H1 (cell line): ENCODE data around the gene ACCSL. TPM values are rescaled to one million over a fixed set of nuclear protein-coding genes. Genes with fewer than 3 reads are reported as not detected.

Experiments used
- CTCF ChIA-PET: fragments of 300-600 bp; sonication (Branson Sonifier 250); formaldehyde crosslinking; loops from one replicate; lab custom pipeline; 2021; ENCODE audit not compliant: partially characterized antibody; lab: Charles Lee
- POLR2A ChIA-PET: fragments of 300-600 bp; sonication (Branson Sonifier 250); formaldehyde crosslinking; loops from one replicate; lab custom pipeline; 2021; ENCODE audit warnings: inconsistent platforms; ENCODE audit not compliant: partially characterized antibody; lab: Charles Lee
- DNase-seq, 2 experiments: peaks; one replicate each; pipeline versions ENCODE4 v3.0.0 to v3.0.0-alpha.2; 2010 to 2022; ENCODE audit warnings: low spot score in 2 of 2, low read depth in 1 of 2, mixed read lengths in 1 of 2
- FAIRE-seq: peaks from 2 replicates; lab custom pipeline; 2011; peaks lifted over from hg19 to GRCh38; lab: Jason Lieb, UNC
- H2AFZ ChIP-seq: 2 replicates; pipeline ENCODE4 v1.8.1; 2012; ENCODE audit warnings: low read length, inconsistent platforms
- H2AK5ac ChIP-seq: 2 replicates; pipeline ENCODE4 v1.6.1; 2013; ENCODE audit warnings: low read depth, low read length
- H2BK120ac ChIP-seq: replicated peaks from 2 replicates; pipeline ENCODE3; 2013; ENCODE audit warnings: low read depth, low read length, inconsistent platforms
- H2BK12ac ChIP-seq: 2 replicates; pipeline ENCODE4 v1.6.1; 2013; ENCODE audit warnings: low read depth, low read length
- H2BK15ac ChIP-seq: 2 replicates; pipeline ENCODE4 v1.6.1; 2013; ENCODE audit warnings: low read length
- H2BK20ac ChIP-seq: 2 replicates; pipeline ENCODE4 v1.6.1; 2013; ENCODE audit warnings: low read length
- H2BK5ac ChIP-seq: 2 replicates; pipeline ENCODE4 v1.6.1; 2013; ENCODE audit warnings: low read depth, low read length
- H3K14ac ChIP-seq: 2 replicates; pipeline ENCODE4 v1.6.1; 2013; ENCODE audit warnings: inconsistent platforms; ENCODE audit not compliant: insufficient read length
- H3K18ac ChIP-seq: 2 replicates; pipeline ENCODE4 v1.6.1; 2013; ENCODE audit warnings: low read length; ENCODE audit errors: extremely low read depth
- H3K23ac ChIP-seq: 2 replicates; pipeline ENCODE4 v1.6.1; 2013; ENCODE audit warnings: inconsistent platforms; ENCODE audit not compliant: insufficient read length
- H3K23me2 ChIP-seq: 2 replicates; pipeline ENCODE4 v1.6.1; 2013; ENCODE audit warnings: low read depth, low read length
- H3K27ac ChIP-seq: 2 replicates; pipeline ENCODE4 v1.6.1; 2011; ENCODE audit warnings: low read depth, low read length, inconsistent platforms
- H3K27me3 ChIP-seq, 4 experiments: replicated peaks in 1 of 4; 1 replicate in 1 of 4; 2 replicates in 3 of 4; pipeline versions ENCODE4 v1.6.1 to v1.8.1; 2011 to 2013; ENCODE audit warnings: low read length in 3 of 4, mild to moderate bottlenecking in 3 of 4, inconsistent platforms in 2 of 4, mixed read lengths in 2 of 4, moderate library complexity in 1 of 4; ENCODE audit not compliant: control insufficient read depth in 3 of 4, insufficient read depth in 3 of 4; ENCODE audit errors: extremely low read depth in 1 of 4
- H3K36me3 ChIP-seq, 4 experiments: 2 replicates each; pipeline versions ENCODE4 v1.6.1 to v1.8.1; 2011 to 2013; ENCODE audit warnings: mild to moderate bottlenecking in 4 of 4, low read length in 3 of 4, moderate library complexity in 2 of 4, control low read depth in 1 of 4, inconsistent platforms in 1 of 4; ENCODE audit not compliant: insufficient read depth in 4 of 4, control insufficient read depth in 2 of 4
- H3K4ac ChIP-seq: replicated peaks from 2 replicates; pipeline ENCODE3; 2013; ENCODE audit warnings: low read length, low read depth, mixed read lengths, inconsistent platforms; ENCODE audit not compliant: insufficient read length
- H3K4me1 ChIP-seq, 4 experiments: replicated peaks in 1 of 4; 1 replicate in 1 of 4; 2 replicates in 3 of 4; pipeline versions ENCODE4 v1.6.1 to v1.8.1; 2011 to 2013; ENCODE audit warnings: low read length in 3 of 4, inconsistent platforms in 2 of 4, mixed read lengths in 1 of 4; ENCODE audit not compliant: insufficient read depth in 4 of 4, control insufficient read depth in 3 of 4
- H3K4me2 ChIP-seq, 2 experiments: 2 replicates each; pipeline versions ENCODE4 v1.6.1 to v1.8.1; 2011 to 2013; ENCODE audit warnings: low read depth in 2 of 2, low read length in 2 of 2, control low read depth in 1 of 2, inconsistent platforms in 1 of 2, mild to moderate bottlenecking in 1 of 2; ENCODE audit not compliant: insufficient read depth in 1 of 2
- H3K4me3 ChIP-seq, 4 experiments: fragments of 200-600, 300-600 bp in 1 of 4; sonication (generic), shearing (Covaris generic), sonication (Bioruptor Twin) in 1 of 4; 2 replicates each; pipeline versions ENCODE4 v1.5.1 to v1.8.1; 2011 to 2016; ENCODE audit warnings: low read length in 4 of 4, low read depth in 3 of 4, control low read depth in 2 of 4, inconsistent platforms in 2 of 4, mild to moderate bottlenecking in 2 of 4, mixed read lengths in 1 of 4, moderate library complexity in 1 of 4; ENCODE audit not compliant: insufficient read depth in 2 of 4; ENCODE audit errors: extremely low read depth in 1 of 4
- H3K56ac ChIP-seq: replicated peaks from 2 replicates; pipeline ENCODE3; 2013; ENCODE audit warnings: low read depth, mild to moderate bottlenecking, mixed read lengths, low read length, inconsistent platforms; ENCODE audit not compliant: insufficient read length
- H3K79me1 ChIP-seq: 2 replicates; pipeline ENCODE4 v1.6.1; 2013; ENCODE audit warnings: low read depth, low read length, control low read depth
- H3K79me2 ChIP-seq, 2 experiments: 2 replicates each; pipeline versions ENCODE4 v1.6.1 to v1.8.1; 2012 to 2013; ENCODE audit warnings: low read length in 2 of 2, mild to moderate bottlenecking in 2 of 2, inconsistent platforms in 1 of 2; ENCODE audit not compliant: insufficient read depth in 2 of 2, control insufficient read depth in 1 of 2
- H3K9ac ChIP-seq, 4 experiments: replicated peaks in 1 of 4; 1 replicate in 1 of 4; 2 replicates in 3 of 4; pipeline versions ENCODE4 v1.6.1 to v1.8.1; 2011 to 2013; ENCODE audit warnings: low read depth in 3 of 4, low read length in 3 of 4, control low read depth in 2 of 4, mild to moderate bottlenecking in 2 of 4, moderate library complexity in 2 of 4, inconsistent platforms in 1 of 4; ENCODE audit errors: extremely low read depth in 1 of 4
- H3K9me3 ChIP-seq, 2 experiments: 2 replicates each; pipeline versions ENCODE4 v1.6.1 to v1.8.1; 2012 to 2013; ENCODE audit warnings: mild to moderate bottlenecking in 2 of 2, moderate library complexity in 2 of 2, control low read depth in 1 of 2, inconsistent platforms in 1 of 2, low read depth in 1 of 2, low read length in 1 of 2, mixed read lengths in 1 of 2; ENCODE audit not compliant: insufficient read depth in 2 of 2
- H4K20me1 ChIP-seq, 2 experiments: replicated peaks in 1 of 2; 2 replicates each; pipeline versions ENCODE3 to v1.8.1; 2011 to 2013; ENCODE audit warnings: inconsistent platforms in 2 of 2, low read length in 2 of 2, mild to moderate bottlenecking in 1 of 2; ENCODE audit not compliant: insufficient read depth in 2 of 2, control insufficient read depth in 1 of 2
- H4K5ac ChIP-seq: 2 replicates; pipeline ENCODE4 v1.6.1; 2013; ENCODE audit warnings: low read length, low read depth, mixed read lengths, inconsistent platforms; ENCODE audit not compliant: insufficient read length
- H4K8ac ChIP-seq: 2 replicates; pipeline ENCODE4 v1.8.0; 2013; ENCODE audit warnings: mild to moderate bottlenecking, moderate library complexity, low read length, inconsistent platforms; ENCODE audit not compliant: insufficient read depth; ENCODE audit errors: extremely low read depth
- H4K91ac ChIP-seq: replicated peaks from 2 replicates; pipeline ENCODE3; 2013; ENCODE audit warnings: low read length, mixed read lengths, inconsistent platforms; ENCODE audit not compliant: insufficient read length
- ASH2L ChIP-seq: fragments of 200-600, 300-600 bp; sonication (generic); IDR thresholded peaks from one replicate; pipeline ENCODE4 v1.7.1; 2017; ENCODE audit warnings: low read length
- PHF8 ChIP-seq: fragments of 200-600 bp; sonication (generic); conservative IDR thresholded peaks from 2 replicates; pipeline ENCODE4 v1.7.1; 2012; ENCODE audit warnings: low read depth, mild to moderate bottlenecking, inconsistent platforms, low read length, moderate library complexity
- POLR2A ChIP-seq, 2 experiments: IDR thresholded peaks; 1 replicate in 1 of 2; 2 replicates in 1 of 2; pipeline ENCODE4 v1.6.1; 2011; ENCODE audit warnings: low read depth in 2 of 2, low read length in 2 of 2, mild to moderate bottlenecking in 2 of 2; ENCODE audit errors: control extremely low read depth in 1 of 2
- SP1 ChIP-seq: IDR thresholded peaks from 2 replicates; pipeline ENCODE4 v1.6.1; 2011; ENCODE audit warnings: low read depth, low read length
- TEAD4 ChIP-seq: IDR thresholded peaks from 2 replicates; pipeline ENCODE4 v1.6.1; 2012; ENCODE audit warnings: low read depth, low read length, inconsistent platforms, mixed read lengths
- USF2 ChIP-seq: IDR thresholded peaks from 2 replicates; pipeline ENCODE4 v1.6.1; 2011; ENCODE audit warnings: low read length, improper control_type of control experiment
- WGBS, 2 experiments: shearing (Covaris generic) in 1 of 2; methylation state at CpG; one replicate each; pipeline versions ENCODE4 v1.1.6 to v1.1.7; 2013 to 2015; ENCODE audit warnings: low lambda C conversion rate in 2 of 2, mixed read lengths in 2 of 2, inconsistent platforms in 1 of 2, low coverage in 1 of 2, missing lambda C conversion rate in 1 of 2; ENCODE audit not compliant: insufficient replicate concordance in 2 of 2, insufficient coverage in 1 of 2, insufficient read length in 1 of 2; ENCODE audit errors: extremely low coverage in 1 of 2, missing lambda C conversion rate in 1 of 2; 5-methylcytosine and 5-hydroxymethylcytosine counted together
- polyA plus RNA-seq, 7 experiments: library from polyadenylated mRNA; depleted of rRNA in 3 of 7; stranded (reverse) in 5 of 7; unstranded in 2 of 7; fragments of >200 nt in 5 of 7; fragments of 200-250 nt in 2 of 7; gene quantifications; 1 replicate in 5 of 7; 2 replicates in 1 of 7; 4 replicates in 1 of 7; pipeline versions ENCODE4 v1.2.1 to v1.2.3, GENCODE V29; 2011 to 2013; ENCODE audit warnings: missing spikeins in 2 of 7, mixed read lengths in 2 of 7
- total RNA-seq: library from RNA; stranded (reverse); fragmentation: NEBNext Ultra II Directional; extraction: Animal tissue kit (Norgen Biotek cat#: 25700); gene quantifications from 2 replicates; pipeline ENCODE4 v1.2.1, GENCODE V29; 2021

ACCSL gene
- total and polyA plus RNA-seq, 2 of the 8 experiments (the other 6 are each of a cell fraction or from before 2014, with no cell fraction given), result not detected

GRCh38 chr11:44085330-44085729 is 37.5 kb downstream of the ACCSL start:
- H2BK120ac ChIP-seq, result no peak overlapping the region
- no peak overlapping the region for H3K27ac ChIP-seq
- H3K9me3 ChIP-seq, result peaks cover 2 to 4% of the 10 kb centered on the region in 2 experiments; a peak in 2 of 4 replicates
- H4K8ac ChIP-seq, result no peak overlapping the region
- H3K23ac ChIP-seq, result no peak overlapping the region
- H3K27me3 ChIP-seq, result no peaks in the 10 kb centered on the region
- H3K36me3 ChIP-seq, result no peaks in the 10 kb centered on the region
- 96% methylated on average over 1 of the region's 1 CpG; no CpG with 5 or more reads in 1 of the 2 experiments for WGBS, 2 experiments
- H3K79me2 ChIP-seq, result no peaks in the 10 kb centered on the region
- H2BK15ac ChIP-seq, result no peak overlapping the region
- H4K20me1 ChIP-seq, result no peaks in the 10 kb centered on the region
- H3K4me1 ChIP-seq, result no peaks in the 10 kb centered on the region
- H3K23me2 ChIP-seq, result no peaks in the 10 kb centered on the region
- H3K56ac ChIP-seq, result no peak overlapping the region
- no peak overlapping the region for H4K91ac ChIP-seq
- no peak for DNase-seq
- no peak overlapping the region for H2AK5ac ChIP-seq
- TF ChIP-seq TEAD4, result no peak
- TF ChIP-seq PHF8, result no peak
- no peak for TF ChIP-seq POLR2A (IDR thresholded peaks at IDR 0.05; ENCODE audit: control extremely low read depth in 1 of 2, low read depth in 2 of 2, low read length in 2 of 2)
- no peak for TF ChIP-seq SP1
- no peak for TF ChIP-seq ASH2L
- TF ChIP-seq USF2, result no peak
- H3K9ac ChIP-seq, result no peak overlapping the region
- no peak overlapping the region for H3K4me3 ChIP-seq
- H4K5ac ChIP-seq, result no peak overlapping the region
- H2BK20ac ChIP-seq, result no peak overlapping the region
- H3K18ac ChIP-seq, result no peak overlapping the region
- FAIRE-seq, result no peak
- H2BK12ac ChIP-seq, result no peak overlapping the region
- ChIA-PET CTCF (interaction anchor here (1.0 to 4.4 kb wide), 5 partner anchors 8 to 195 kb away, joined by 3 to 30 read pairs (median 4); partner anchors contain the start of gene EXT2), POLR2A (no interaction called here)
- H2BK5ac ChIP-seq, result no peak overlapping the region
- no peaks in the 10 kb centered on the region for H3K79me1 ChIP-seq
- no peak overlapping the region for H3K4ac ChIP-seq
- no peak overlapping the region for H3K4me2 ChIP-seq
- H3K14ac ChIP-seq, result no peak overlapping the region
- H2AFZ ChIP-seq, result no peak overlapping the region
